SK-N-SH treated with all-trans-retinoic acid at 6 μM for 48 hours (cell line): ENCODE data around the gene SESN3.
"Not testable (repeated sequence)": the region's sequence is repeated elsewhere in the genome, so short reads cannot be mapped to it uniquely, and the experiment has no call there.

Source experiments
- ATAC-seq: fragments of 200-7000 bp; cut with Tn5 transposase; 3 replicates; pipeline ENCODE4 v1.9.1; 2020; ENCODE audit warnings: mild to moderate bottlenecking, moderate library complexity
- BACH2 ChIP-seq: fragments of 250-450 bp; sonication (Bioruptor Pico); IDR thresholded peaks from 2 replicates; pipeline ENCODE4 v1.9.0; 2021; ENCODE audit warnings: mild to moderate bottlenecking, borderline replicate concordance
- CREB5 ChIP-seq: fragments of 250-450 bp; sonication (Bioruptor Pico); IDR thresholded peaks from 2 replicates; pipeline ENCODE4 v1.5.1; 2020; ENCODE audit warnings: low read depth, mild to moderate bottlenecking, moderate library complexity
- CSDC2 ChIP-seq: fragments of 250-450 bp; sonication (Bioruptor Pico); IDR thresholded peaks from 2 replicates; pipeline ENCODE4 v1.5.0; 2020; ENCODE audit warnings: mild to moderate bottlenecking, moderate library complexity
- CSRNP3 ChIP-seq: fragments of 250-450 bp; sonication (Bioruptor Pico); IDR thresholded peaks from 2 replicates; pipeline ENCODE4 v1.5.1; 2021; ENCODE audit warnings: mild to moderate bottlenecking, moderate library complexity
- ESRRG ChIP-seq: fragments of 250-450 bp; sonication (Bioruptor Pico); IDR thresholded peaks from 2 replicates; pipeline ENCODE4 v1.6.1; 2021; ENCODE audit warnings: mild to moderate bottlenecking
- ISL1 ChIP-seq: fragments of 250-450 bp; sonication (Bioruptor Pico); IDR thresholded peaks from 2 replicates; pipeline ENCODE4 v2.1.2; 2022; ENCODE audit warnings: mild to moderate bottlenecking, moderate library complexity
- PATZ1 ChIP-seq: fragments of 250-450 bp; sonication (Bioruptor Pico); IDR thresholded peaks from 2 replicates; pipeline ENCODE4 v1.8.0; 2020; ENCODE audit warnings: mild to moderate bottlenecking, moderate library complexity, borderline replicate concordance
- POU6F1 ChIP-seq: fragments of 250-450 bp; sonication (Bioruptor Pico); IDR thresholded peaks from 2 replicates; pipeline ENCODE4 v1.8.0; 2021; ENCODE audit warnings: low read depth, mild to moderate bottlenecking, moderate library complexity, borderline replicate concordance
- PPARA ChIP-seq: fragments of 250-450 bp; sonication (Bioruptor Pico); IDR thresholded peaks from 2 replicates; pipeline ENCODE4 v1.5.0; 2020; ENCODE audit warnings: mild to moderate bottlenecking, borderline replicate concordance
- SNAI2 ChIP-seq: fragments of 250-450 bp; sonication (Bioruptor Pico); IDR thresholded peaks from 2 replicates; pipeline ENCODE4 v1.5.0; 2020; ENCODE audit warnings: mild to moderate bottlenecking, moderate library complexity
- TOX ChIP-seq: fragments of 250-450 bp; sonication (Bioruptor Pico); IDR thresholded peaks from 2 replicates; pipeline ENCODE4 v1.8.0; 2021; ENCODE audit warnings: mild to moderate bottlenecking, moderate library complexity, borderline replicate concordance
- ZC3H10 ChIP-seq: fragments of 250-450 bp; sonication (Bioruptor Pico); IDR thresholded peaks from 2 replicates; pipeline ENCODE4 v1.5.1; 2021; ENCODE audit warnings: mild to moderate bottlenecking, moderate library complexity
- ZFP3 ChIP-seq: fragments of 250-450 bp; sonication (Bioruptor Pico); IDR thresholded peaks from 2 replicates; pipeline ENCODE4 v1.5.0; 2020; ENCODE audit warnings: mild to moderate bottlenecking, moderate library complexity
- ZFP30 ChIP-seq: fragments of 450-650 bp; formaldehyde crosslinking; IDR thresholded peaks from 2 replicates; pipeline ENCODE4 v1.5.0; 2022; ENCODE audit warnings: mild to moderate bottlenecking, moderate library complexity
- ZNF565 ChIP-seq: fragments of 450-650 bp; formaldehyde crosslinking; conservative IDR thresholded peaks from 2 replicates; pipeline ENCODE4 v1.5.0; 2020; ENCODE audit warnings: low read depth, mild to moderate bottlenecking, moderate library complexity
- ZNF70 ChIP-seq: fragments of 450-650 bp; formaldehyde crosslinking; IDR thresholded peaks from 2 replicates; pipeline ENCODE4 v1.5.0; 2020; ENCODE audit warnings: mild to moderate bottlenecking, moderate library complexity
- ZNF8 ChIP-seq: fragments of 450-650 bp; formaldehyde crosslinking; IDR thresholded peaks from 2 replicates; pipeline ENCODE4 v1.5.0; 2020; ENCODE audit warnings: mild to moderate bottlenecking, moderate library complexity

SESN3 gene

GRCh38 chr11:95277868-95278267 lies 46.9 kb upstream of the SESN3 start (continued):
- TF ChIP-seq CREB5 (CRISPR knock-in tag): no peak
- TF ChIP-seq, all 23 proteins: peak for 0

GRCh38 chr11:95276139-95276538 lies 45.1 kb upstream of the SESN3 start:
- TF ChIP-seq POU6F1 (no peak), ZC3H10 (CRISPR knock-in tag) (no peak), ZNF70 (CRISPR knock-in tag) (no peak), ZNF8 (CRISPR knock-in tag) (no peak), BACH2 (CRISPR knock-in tag) (no peak), ZFP3 (no peak), CSRNP3 (CRISPR knock-in tag) (no peak), SNAI2 (CRISPR knock-in tag) (no peak)
- no peak for ATAC-seq

- not testable (repeated sequence) for ATAC-seq
Measured at GRCh38 chr11:95273618-95274017, 42.6 kb upstream of the SESN3 start.

GRCh38 chr11:95269036-95269819 lies 38.2 kb upstream of the SESN3 start:
- TF ChIP-seq ZNF565 (no peak), ZFP3 (no peak), PPARA (CRISPR knock-in tag) (no peak), ISL1 (no peak), CREB5 (CRISPR knock-in tag) (no peak), CSRNP3 (CRISPR knock-in tag) (no peak), POU6F1 (no peak), BACH2 (CRISPR knock-in tag) (no peak), CSDC2 (CRISPR knock-in tag) (no peak), PATZ1 (CRISPR knock-in tag) (no peak), ZFP30 (CRISPR knock-in tag) (no peak), ZNF8 (CRISPR knock-in tag) (no peak), TOX (CRISPR knock-in tag) (no peak), ESRRG (CRISPR knock-in tag) (no peak), SNAI2 (CRISPR knock-in tag) (no peak)
- TF ChIP-seq, all 23 proteins: peak for 0
- no peak for ATAC-seq
